HUES6 (cell line): ENCODE results near the gene SPECC1.
"Not testable (repeated sequence)": the region's sequence is repeated elsewhere in the genome, so short reads cannot be mapped to it uniquely, and the experiment has no call there.

Experiments
- H3K27ac ChIP-seq: 2 replicates; pipeline ENCODE4 v1.7.0; 2013; ENCODE audit warnings: low read depth, mild to moderate bottlenecking, low read length, inconsistent platforms
- H3K27me3 ChIP-seq: 2 replicates; pipeline ENCODE4 v1.6.1; 2013; ENCODE audit warnings: low read length; ENCODE audit not compliant: control insufficient read depth, insufficient read depth
- H3K36me3 ChIP-seq: 2 replicates; pipeline ENCODE4 v1.6.1; 2013; ENCODE audit warnings: low read length; ENCODE audit not compliant: control insufficient read depth, insufficient read depth
- H3K4me1 ChIP-seq: 2 replicates; pipeline ENCODE4 v1.6.1; 2013; ENCODE audit warnings: low read length; ENCODE audit not compliant: control insufficient read depth, insufficient read depth
- H3K4me3 ChIP-seq: 2 replicates; pipeline ENCODE4 v1.5.1; 2013; ENCODE audit warnings: low read depth, low read length
- H3K9ac ChIP-seq: one replicate; pipeline ENCODE4 v1.6.1; 2013; ENCODE audit warnings: mild to moderate bottlenecking, low read length
- H3K9me3 ChIP-seq: 2 replicates; pipeline ENCODE4 v1.6.1; 2013; ENCODE audit warnings: low read depth, low read length; ENCODE audit not compliant: control insufficient read depth, insufficient read depth

SPECC1 gene

DNA sequence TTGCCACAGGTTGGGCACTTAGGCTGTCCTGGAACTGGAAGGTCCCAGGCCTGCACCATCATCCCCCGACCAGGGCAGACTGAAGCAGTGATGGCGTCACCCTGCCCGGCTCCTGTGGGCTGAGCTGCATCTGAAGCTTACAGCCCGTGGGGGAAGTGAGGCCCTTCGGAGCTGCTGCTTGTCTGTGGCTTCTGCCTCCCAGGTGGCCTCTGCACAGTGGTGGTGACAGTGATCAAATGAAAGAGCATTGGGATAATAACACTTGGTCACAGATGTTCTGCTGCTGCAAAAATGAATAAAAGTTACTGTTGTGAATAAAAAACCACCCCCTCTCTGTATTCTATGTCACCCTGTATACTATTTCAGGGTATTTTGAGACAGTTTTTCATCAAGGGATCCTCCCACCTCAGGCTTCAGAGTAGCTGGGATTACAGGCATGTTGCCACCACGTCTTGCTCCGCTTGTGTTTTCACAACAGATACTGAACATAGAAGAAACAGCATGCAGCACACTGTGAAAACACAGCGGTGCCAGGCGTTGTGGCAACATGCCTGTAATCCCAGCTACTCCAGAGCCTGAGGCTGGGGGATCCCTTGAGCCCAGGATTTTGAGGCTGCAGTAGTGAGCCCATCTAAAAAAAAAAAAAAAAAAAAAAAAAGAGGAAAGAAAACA lies 293.2 kb downstream of the SPECC1 start:
- H3K9ac ChIP-seq = no peak overlapping the region
- H3K4me1 ChIP-seq = no peaks in the 10 kb centered on the region
- no peak overlapping the region for H3K27ac ChIP-seq

DNA sequence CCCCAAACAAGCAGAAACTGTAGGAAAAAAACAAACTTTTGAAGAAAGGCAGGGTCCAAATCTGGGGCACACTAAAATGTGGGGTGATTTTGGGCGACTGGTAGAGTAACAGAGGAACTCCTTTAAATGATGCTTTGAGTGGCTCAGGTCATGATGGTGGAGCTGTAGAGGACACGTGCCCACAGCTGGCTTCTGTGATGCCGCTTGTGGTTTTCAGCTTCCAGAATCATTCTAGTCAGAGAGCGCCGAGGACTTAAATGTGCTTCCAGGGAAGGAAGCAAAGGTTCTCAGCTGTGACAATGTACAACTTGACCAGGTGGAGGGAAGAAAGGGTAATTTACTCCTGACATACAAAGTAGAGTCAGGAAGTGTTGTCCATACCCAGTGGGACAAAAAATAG lies 295.8 kb downstream of the SPECC1 start:
- Histone ChIP-seq H3K27me3 (no peaks in the 10 kb centered on the region), H3K4me3 (no peak overlapping the region), H3K36me3 (peaks cover 37% of the 10 kb centered on the region), H3K9ac (no peak overlapping the region), H3K9me3 (peaks cover 13% of the 10 kb centered on the region), H3K27ac (no peak overlapping the region), H3K4me1 (no peaks in the 10 kb centered on the region)

More for the DNA sequence above, 293.2 kb downstream of the SPECC1 start:
- peaks cover 11% of the 10 kb centered on the region for H3K9me3 ChIP-seq
- H3K27me3 ChIP-seq = no peaks in the 10 kb centered on the region
- no peak overlapping the region for H3K4me3 ChIP-seq
- H3K36me3 ChIP-seq = peaks cover 28% of the 10 kb centered on the region

DNA sequence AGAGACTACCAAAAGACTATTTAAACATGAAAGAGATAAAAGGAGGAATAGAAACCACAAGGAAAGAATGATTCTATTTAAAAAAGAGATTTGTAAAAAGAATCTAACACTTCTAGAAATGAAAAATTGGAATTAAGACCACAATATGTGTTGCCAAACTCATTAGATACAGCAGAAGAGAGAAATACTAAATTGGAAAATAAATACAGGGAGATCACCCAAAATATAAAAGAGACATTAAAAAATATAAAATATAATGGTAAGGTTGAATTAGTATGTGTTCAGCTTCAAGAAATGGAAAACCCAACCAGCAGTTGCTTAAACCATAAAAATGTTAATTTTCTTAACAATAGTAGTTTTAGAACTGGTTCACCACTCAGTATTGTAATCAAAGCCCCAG lies 297.8 kb downstream of the SPECC1 start:
- no peaks in the 10 kb centered on the region for H3K4me1 ChIP-seq
- H3K27me3 ChIP-seq = no peaks in the 10 kb centered on the region
- H3K9me3 ChIP-seq = peaks cover 13% of the 10 kb centered on the region
- no peak overlapping the region for H3K9ac ChIP-seq
- no peak overlapping the region for H3K27ac ChIP-seq
- H3K4me3 ChIP-seq = no peak overlapping the region
- peaks cover 35% of the 10 kb centered on the region for H3K36me3 ChIP-seq

DNA sequence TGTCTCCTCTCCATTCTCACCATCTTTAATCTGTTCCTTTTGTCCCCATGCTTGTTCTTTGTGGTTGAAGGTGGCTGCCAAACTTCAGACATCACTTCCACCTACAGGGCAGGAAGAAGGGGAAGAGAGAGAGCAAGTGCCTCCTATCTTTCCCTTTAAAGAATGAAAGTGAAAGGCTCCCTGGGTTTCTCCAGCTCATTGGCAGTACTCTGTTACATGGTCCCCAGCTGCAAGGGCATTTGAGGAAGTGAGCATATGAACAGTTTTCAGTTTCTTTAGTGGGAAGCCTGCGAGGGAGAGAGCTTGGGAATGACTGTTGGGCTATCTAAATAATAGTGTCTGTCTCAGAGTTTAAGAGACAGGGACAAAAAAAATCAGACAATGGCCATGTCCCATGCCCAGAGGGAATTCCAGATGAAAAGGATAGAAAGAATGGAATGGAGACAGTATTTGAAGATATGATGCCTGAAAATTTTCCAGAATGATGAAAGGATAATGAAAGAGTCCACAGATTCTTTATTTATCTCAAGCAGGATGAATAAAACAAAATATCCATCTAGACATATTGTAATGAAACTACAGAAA lies 298.3 kb downstream of the SPECC1 start:
- Histone ChIP-seq H3K4me1 (no peaks in the 10 kb centered on the region), H3K27me3 (no peaks in the 10 kb centered on the region), H3K27ac (no peak overlapping the region), H3K9ac (no peak overlapping the region), H3K9me3 (peaks cover 13% of the 10 kb centered on the region), H3K36me3 (peaks cover 35% of the 10 kb centered on the region), H3K4me3 (no peak overlapping the region)

DNA sequence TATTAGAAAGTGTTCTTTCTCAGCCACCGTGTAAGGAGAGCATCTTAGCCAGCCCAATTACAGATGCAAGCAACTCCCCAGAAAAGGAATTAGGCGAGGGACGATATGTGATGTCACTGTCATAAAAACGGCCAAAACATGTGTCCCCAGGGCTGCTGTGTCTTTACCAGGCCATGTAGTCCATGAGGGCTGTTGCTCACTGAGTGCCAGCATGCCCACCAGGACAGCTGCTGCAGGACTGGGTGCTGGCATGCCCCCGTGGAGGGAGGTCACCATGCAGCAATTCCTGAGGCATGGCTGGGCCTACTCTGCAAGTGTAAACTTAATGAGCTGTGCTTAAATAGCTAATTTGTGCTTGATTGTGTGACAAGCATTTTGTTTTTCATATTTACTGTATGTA lies 301.3 kb downstream of the SPECC1 start:
- H3K9me3 ChIP-seq = peaks cover 13% of the 10 kb centered on the region
- no peaks in the 10 kb centered on the region for H3K27me3 ChIP-seq
- H3K4me3 ChIP-seq = no peak overlapping the region
- H3K4me1 ChIP-seq = no peaks in the 10 kb centered on the region
- H3K27ac ChIP-seq = no peak overlapping the region
- peaks cover 41% of the 10 kb centered on the region for H3K36me3 ChIP-seq
- H3K9ac ChIP-seq = no peak overlapping the region

DNA sequence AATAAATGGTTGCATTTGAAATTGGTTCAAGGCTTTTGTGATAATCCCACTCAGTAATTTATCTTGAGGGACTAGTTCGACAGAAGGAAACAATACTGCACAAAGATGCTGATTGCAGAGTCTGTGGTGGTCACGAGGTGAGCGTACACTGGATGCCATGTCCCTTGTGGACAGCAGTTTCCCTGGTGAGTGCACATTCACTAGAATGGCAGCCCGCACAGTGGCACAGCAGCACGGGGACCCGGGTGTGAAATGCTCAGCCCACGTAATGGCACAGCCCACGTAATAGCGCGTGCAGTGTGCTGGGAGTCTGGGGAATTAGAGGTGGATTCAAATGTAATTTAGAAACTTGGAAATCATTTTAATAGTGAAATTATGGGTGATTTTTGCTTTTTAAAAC lies 304.1 kb downstream of the SPECC1 start:
- no peaks in the 10 kb centered on the region for H3K27me3 ChIP-seq
- H3K27ac ChIP-seq = no peak overlapping the region
- H3K9ac ChIP-seq = no peak overlapping the region
- H3K9me3 ChIP-seq = no peaks in the 10 kb centered on the region
- no peak overlapping the region for H3K4me3 ChIP-seq
- H3K36me3 ChIP-seq = peaks cover 22% of the 10 kb centered on the region
- no peaks in the 10 kb centered on the region for H3K4me1 ChIP-seq

DNA sequence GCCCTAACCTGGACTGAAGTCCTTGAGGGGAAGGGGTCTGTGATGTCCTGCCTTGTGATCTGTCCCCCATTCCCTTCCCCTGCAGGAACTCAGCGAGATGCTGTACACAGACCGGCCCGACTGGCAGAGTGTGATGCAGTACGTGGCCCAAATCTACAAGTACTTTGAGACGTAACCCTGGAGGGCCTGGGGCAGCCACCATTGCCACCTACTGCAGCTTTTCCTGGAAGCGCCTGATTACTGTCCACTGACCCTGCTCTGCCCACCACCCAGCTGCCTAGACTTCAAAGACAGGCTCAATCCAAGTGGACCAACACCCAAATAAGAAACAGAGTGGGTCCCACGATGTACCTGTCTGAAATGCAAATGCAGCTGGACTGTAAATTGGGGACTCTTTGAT lies 304.7 kb downstream of the SPECC1 start:
- H3K9ac ChIP-seq = no peak overlapping the region
- no peak overlapping the region for H3K27ac ChIP-seq
- H3K4me1 ChIP-seq = no peaks in the 10 kb centered on the region
- H3K4me3 ChIP-seq = no peak overlapping the region
- no peaks in the 10 kb centered on the region for H3K9me3 ChIP-seq
- no peaks in the 10 kb centered on the region for H3K27me3 ChIP-seq
- peaks cover 17% of the 10 kb centered on the region for H3K36me3 ChIP-seq

DNA sequence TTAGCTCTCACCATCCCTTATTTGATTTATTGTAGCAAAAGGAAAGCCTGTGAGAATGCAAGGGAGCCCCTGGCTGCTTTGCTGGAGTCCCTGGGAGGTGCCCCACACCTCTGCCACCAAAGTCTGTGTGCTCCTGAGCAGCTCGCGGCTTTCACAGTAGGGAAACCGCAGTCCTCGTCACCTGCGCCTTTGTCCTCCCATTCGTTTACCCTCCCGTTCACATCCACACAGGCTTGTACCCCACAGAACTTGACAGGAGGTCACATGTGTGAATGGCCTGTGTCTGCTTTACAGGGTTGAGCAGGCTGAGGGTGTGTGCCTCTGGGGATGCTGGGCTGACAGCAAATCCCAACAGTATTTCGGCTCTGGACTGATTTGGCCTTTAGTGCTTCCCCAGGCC lies 305.7 kb downstream of the SPECC1 start:
- Histone ChIP-seq H3K27ac (no peak overlapping the region), H3K4me3 (no peak overlapping the region), H3K9me3 (no peaks in the 10 kb centered on the region), H3K9ac (no peak overlapping the region), H3K4me1 (no peaks in the 10 kb centered on the region), H3K36me3 (peaks cover 11% of the 10 kb centered on the region), H3K27me3 (no peaks in the 10 kb centered on the region)

DNA sequence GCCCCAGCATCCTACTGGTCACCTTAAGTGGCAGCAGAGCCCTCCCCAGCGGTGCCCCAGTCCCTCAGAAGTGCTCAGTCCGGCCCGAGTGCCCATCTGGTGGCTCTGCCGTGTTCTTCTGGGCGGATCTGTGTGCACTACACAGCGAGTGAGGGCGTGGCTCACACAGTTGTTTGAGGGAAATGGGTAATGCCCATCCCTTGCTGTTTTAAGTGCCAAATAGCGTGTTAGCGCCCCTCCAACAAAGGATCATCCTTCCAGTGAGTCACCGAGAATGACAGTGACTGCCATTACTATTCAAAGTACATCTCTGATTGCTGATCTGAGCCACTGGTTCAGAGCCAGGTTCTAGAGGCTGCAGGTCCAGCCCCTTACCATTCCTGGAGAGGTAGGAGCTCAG lies 306.2 kb downstream of the SPECC1 start:
- Histone ChIP-seq H3K9ac (no peak overlapping the region), H3K4me3 (no peak overlapping the region), H3K9me3 (no peaks in the 10 kb centered on the region), H3K27me3 (no peaks in the 10 kb centered on the region), H3K36me3 (peaks cover 11% of the 10 kb centered on the region), H3K27ac (no peak overlapping the region), H3K4me1 (no peaks in the 10 kb centered on the region)

DNA sequence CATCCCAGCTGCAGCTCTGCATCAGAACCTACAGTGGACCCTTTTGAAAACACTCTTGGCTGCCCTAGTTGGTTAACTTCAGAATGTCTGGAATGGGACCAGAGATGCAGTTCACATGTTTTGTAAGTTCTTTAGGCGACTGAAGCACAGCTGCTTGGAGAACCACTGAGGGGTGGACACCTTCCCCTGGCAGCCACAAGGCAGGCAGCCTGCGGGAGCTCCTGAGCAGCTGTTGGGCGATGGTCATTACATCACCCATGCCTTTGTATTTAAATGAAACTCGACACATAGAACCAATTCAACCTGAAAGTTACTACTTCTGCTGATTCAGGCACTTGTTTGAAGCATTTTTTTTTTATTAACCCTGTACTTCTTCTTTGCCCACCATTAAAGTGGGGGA lies 306.7 kb downstream of the SPECC1 start:
- no peaks in the 10 kb centered on the region for H3K27me3 ChIP-seq
- no peak overlapping the region for H3K4me3 ChIP-seq
- H3K4me1 ChIP-seq = no peaks in the 10 kb centered on the region
- H3K27ac ChIP-seq = no peak overlapping the region
- no peak overlapping the region for H3K9ac ChIP-seq
- H3K36me3 ChIP-seq = peaks cover 11% of the 10 kb centered on the region
- H3K9me3 ChIP-seq = no peaks in the 10 kb centered on the region

DNA sequence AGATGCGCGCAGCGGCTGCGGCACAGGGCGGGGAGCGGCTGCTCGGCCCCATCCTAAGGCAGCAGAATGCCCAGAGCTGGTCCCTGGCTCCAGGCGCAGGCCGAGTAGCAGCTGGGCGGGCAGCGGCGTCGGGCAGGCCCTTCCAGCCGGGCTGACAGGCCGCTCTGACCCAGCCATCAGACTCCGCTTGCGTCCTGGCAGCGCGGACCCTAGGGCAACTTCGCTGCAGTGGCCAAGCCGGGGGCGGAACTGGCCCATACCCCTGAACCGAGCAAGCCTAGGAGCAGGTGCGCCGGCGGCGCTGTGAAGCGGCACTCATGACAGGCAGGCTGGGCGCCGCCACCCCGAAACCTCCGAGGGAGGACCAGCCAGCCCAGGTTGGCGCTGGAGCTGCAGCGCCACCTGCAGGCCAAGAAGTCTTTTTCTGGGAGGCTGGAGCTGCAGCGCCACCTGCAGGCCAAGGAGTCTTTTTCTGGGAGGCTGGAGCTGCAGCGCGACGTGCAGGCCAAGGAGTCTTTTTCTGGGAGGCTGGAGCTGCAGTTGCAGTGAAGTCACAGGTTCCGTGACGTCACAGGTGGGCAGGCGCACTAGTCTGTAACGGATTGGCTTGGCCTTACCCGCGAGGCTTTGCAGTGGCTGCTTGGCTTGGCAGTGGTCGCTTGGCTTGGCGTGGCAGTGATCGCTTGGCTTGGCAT lies 311.5 kb downstream of the SPECC1 start:
- H3K9me3 ChIP-seq, H3K36me3 ChIP-seq, H3K27ac ChIP-seq, H3K9ac ChIP-seq, H3K27me3 ChIP-seq, H3K4me1 ChIP-seq: not testable (repeated sequence)
- peak overlapping the region; percentile 38; the same call in 1 of the 2 replicates for H3K4me3 ChIP-seq
